Measurements from ENCODE around the gene BMPR1A.
"Not testable (repeated sequence)": the region's sequence is repeated elsewhere in the genome, so short reads cannot be mapped to it uniquely, and the experiment has no call there.

BMPR1A gene

GRCh38 chr10:86971232-86971991, 215.0 kb downstream of the BMPR1A start:
- no peak for DNase-seq

- DNase-seq: no peak
Measured at GRCh38 chr10:86972613-86973380, 216.4 kb downstream of the BMPR1A start.

- DNase-seq: no peak
Measured at GRCh38 chr10:86974484-86974883, 218.1 kb downstream of the BMPR1A start.

GRCh38 chr10:86976362-86977056, 220.1 kb downstream of the BMPR1A start:
- DNase-seq: no peak

GRCh38 chr10:86978457-86978856, 222.0 kb downstream of the BMPR1A start:
- DNase-seq: not testable (repeated sequence)

GRCh38 chr10:86979296-86979818, 222.9 kb downstream of the BMPR1A start:
- DNase-seq: no peak

GRCh38 chr10:86979977-86980448, 223.6 kb downstream of the BMPR1A start:
- no peak for DNase-seq

GRCh38 chr10:86981020-86981419, 224.6 kb downstream of the BMPR1A start:
- not testable (repeated sequence) for DNase-seq

- DNase-seq: no peak
Measured at GRCh38 chr10:86981716-86982115, 225.3 kb downstream of the BMPR1A start.

Data from COR-L47 (cell line).